ENCODE data around the gene GNA12. TPM values are rescaled to one million over a fixed set of nuclear protein-coding genes. Genes with fewer than 3 reads are reported as not detected.

Gene GNA12
- total and polyA plus RNA-seq, 10 donors = 12.3 to 64.2 (median 32.4) TPM

DNA sequence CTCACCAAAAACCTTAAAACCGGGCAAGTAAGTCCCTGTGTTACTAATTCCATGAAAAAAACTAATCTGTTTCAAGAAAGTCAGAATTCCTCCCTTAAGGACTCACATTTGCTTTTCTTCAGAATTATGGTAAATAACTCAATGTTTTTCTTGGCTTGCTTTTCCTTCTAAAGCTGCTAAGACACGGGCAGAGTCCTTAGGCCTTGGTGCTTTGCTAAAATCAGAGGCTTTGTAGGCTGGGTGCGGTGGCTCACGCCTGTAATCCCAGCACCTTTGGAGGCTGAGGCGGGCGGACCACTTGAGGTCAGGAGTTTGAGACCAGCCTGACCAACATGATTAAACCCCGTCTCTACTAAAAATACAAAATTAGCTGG lies 32.0 kb downstream of the GNA12 start:
- DNase-seq = no peak
- peaks cover 11 to 76% (median 34%) of the 10 kb centered on the region in 6 donors for H3K4me1 ChIP-seq
- intact Hi-C loops (cut with DNase I; ENCODE audit: low total_unique reads) = no loop called here
- H3K4me3 ChIP-seq = no peak overlapping the region
- peak overlapping the region in 7 of 8 donors; percentile 40 to 65 (median 61) for H3K27ac ChIP-seq
- 85 to 91% (median 88%) methylated on average over 7 of the region's 7 CpGs for WGBS, 5 donors
- no peaks in the 10 kb centered on the region for H3K9me3 ChIP-seq
- no peaks in the 10 kb centered on the region for H3K27me3 ChIP-seq (replicated peaks in 1 of 7)
- H3K36me3 ChIP-seq = peaks cover 0 to 9% (median 0%) of the 10 kb centered on the region in 6 donors
- TF ChIP-seq POLR2A (IDR thresholded peaks at IDR 0.05) (no peak), POLR2AphosphoS5 (IDR thresholded peaks at IDR 0.05) (no peak), CTCF (IDR thresholded peaks at IDR 0.05 in 8 of 11, conservative IDR thresholded peaks at IDR 0.05 in 3 of 11) (no peak)

DNA sequence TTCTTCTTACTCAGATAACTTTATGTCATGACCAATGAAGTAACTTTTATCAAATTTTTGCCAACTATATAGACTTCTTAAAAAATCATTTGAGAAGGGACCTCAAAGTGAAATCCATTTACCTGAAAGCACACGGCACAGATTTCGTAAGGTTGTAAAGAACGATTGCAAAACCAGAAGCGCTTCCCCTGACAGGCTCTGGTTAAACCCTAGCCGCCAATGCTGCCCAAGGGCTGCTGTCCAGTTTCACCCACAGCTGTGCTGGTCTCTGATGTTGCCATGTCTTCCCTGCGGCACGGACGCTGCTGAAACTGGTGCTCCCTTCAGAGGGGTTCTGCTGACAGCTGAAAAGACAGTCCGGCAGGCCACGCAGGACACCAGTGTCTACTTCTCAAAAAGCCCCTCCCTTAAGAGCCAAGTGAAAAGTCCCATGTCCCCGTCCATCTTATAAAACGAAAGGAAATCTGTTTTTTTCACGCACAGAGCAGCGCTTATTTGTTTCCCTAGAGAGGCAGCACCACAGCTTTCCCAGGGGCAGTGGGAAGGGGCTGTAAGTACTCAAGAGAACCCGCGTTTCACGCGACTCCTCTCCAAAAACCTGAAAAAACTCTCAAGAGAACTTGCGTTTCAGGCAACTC lies 32.5 kb downstream of the GNA12 start:
- H3K9me3 ChIP-seq = no peaks in the 10 kb centered on the region
- H3K4me3 ChIP-seq = peak overlapping the region in 1 of 8 donors; percentile 4
- H3K36me3 ChIP-seq = peaks cover 0 to 9% (median 0%) of the 10 kb centered on the region in 6 donors
- intact Hi-C loops (cut with DNase I; ENCODE audit: low total_unique reads) = no loop called here
- no peaks in the 10 kb centered on the region for H3K27me3 ChIP-seq (replicated peaks in 1 of 7)
- no peak for DNase-seq
- TF ChIP-seq CTCF (IDR thresholded peaks at IDR 0.05 in 8 of 11, conservative IDR thresholded peaks at IDR 0.05 in 3 of 11) (no peak), POLR2A (IDR thresholded peaks at IDR 0.05) (no peak), POLR2AphosphoS5 (IDR thresholded peaks at IDR 0.05) (peak in 2 of 3 donors; percentile 29 to 55)
- H3K27ac ChIP-seq = peak overlapping the region in 7 of 8 donors; percentile 40 to 65 (median 61)
- WGBS, 5 donors = 56 to 81% (median 64%) methylated on average over 19 of the region's 19 CpGs
- H3K4me1 ChIP-seq = peaks cover 11 to 75% (median 35%) of the 10 kb centered on the region in 6 donors

- H3K27ac ChIP-seq = peak overlapping the region in 7 of 8 donors; percentile 9 to 65 (median 61)
- 60 to 68% (median 66%) methylated on average over 15 to 16 of the region's 16 CpGs for WGBS, 5 donors
These were observed 33.3 kb downstream of the GNA12 start for GRCh38 chr7:2810682-2811415.

More at GRCh38 chr7:2810682-2811415, 33.3 kb downstream of the GNA12 start:
- intact Hi-C loops (cut with DNase I; ENCODE audit: low total_unique reads) = no loop called here
- peak; percentile 24 for DNase-seq
- no peak overlapping the region for H3K4me3 ChIP-seq
- no peaks in the 10 kb centered on the region for H3K27me3 ChIP-seq (replicated peaks in 1 of 7)
- H3K36me3 ChIP-seq = peaks cover 0 to 9% (median 0%) of the 10 kb centered on the region in 6 donors
- H3K4me1 ChIP-seq = peaks cover 11 to 75% (median 35%) of the 10 kb centered on the region in 6 donors
- H3K9me3 ChIP-seq = no peaks in the 10 kb centered on the region
- TF ChIP-seq CTCF (IDR thresholded peaks at IDR 0.05 in 8 of 11, conservative IDR thresholded peaks at IDR 0.05 in 3 of 11) (no peak), POLR2A (IDR thresholded peaks at IDR 0.05) (no peak), POLR2AphosphoS5 (IDR thresholded peaks at IDR 0.05) (no peak)

Data from spleen (tissue), 11 donors.